Stimulated activated CD4-positive, alpha-beta T cell treated with anti-CD3 and anti-CD28 coated beads, Interleukin-2, amount 100 ng/mL, for 4 hours (primary cell): ENCODE results near the gene UCMA.

Experiments used
- DNase-seq: peaks from one replicate; pipeline ENCODE4 v3.0.0-alpha.2; 2020; ENCODE audit warnings: low read depth

UCMA gene

GRCh38 chr10:13187135-13187534 is 47.0 kb downstream of the UCMA start:
- no peak for DNase-seq

- no peak for DNase-seq
These were observed 49.3 kb downstream of the UCMA start for GRCh38 chr10:13184730-13185514.

GRCh38 chr10:13184276-13184675 is 49.9 kb downstream of the UCMA start:
- DNase-seq, result no peak

- DNase-seq, result no peak
These were observed 50.5 kb downstream of the UCMA start for GRCh38 chr10:13183625-13184024.

GRCh38 chr10:13182424-13182823 is 51.8 kb downstream of the UCMA start:
- no peak for DNase-seq

- DNase-seq, result no peak
These were observed 53.4 kb downstream of the UCMA start for GRCh38 chr10:13180788-13181187.

GRCh38 chr10:13173616-13174015 is 60.6 kb downstream of the UCMA start:
- DNase-seq, result no peak
